GM18909 (cell line): ENCODE results near the gene ALDOA.
"Not testable (repeated sequence)": the region's sequence is repeated elsewhere in the genome, so short reads cannot be mapped to it uniquely, and the experiment has no call there.

ENCODE experiments used
- ATAC-seq: cut with Tn5 transposase; IDR thresholded peaks from one replicate; pipeline ENCODE4 v1.9.1; 2021; ENCODE audit warnings: mild to moderate bottlenecking; ENCODE audit not compliant: unreplicated experiment, poor library complexity

The ALDOA gene

DNA sequence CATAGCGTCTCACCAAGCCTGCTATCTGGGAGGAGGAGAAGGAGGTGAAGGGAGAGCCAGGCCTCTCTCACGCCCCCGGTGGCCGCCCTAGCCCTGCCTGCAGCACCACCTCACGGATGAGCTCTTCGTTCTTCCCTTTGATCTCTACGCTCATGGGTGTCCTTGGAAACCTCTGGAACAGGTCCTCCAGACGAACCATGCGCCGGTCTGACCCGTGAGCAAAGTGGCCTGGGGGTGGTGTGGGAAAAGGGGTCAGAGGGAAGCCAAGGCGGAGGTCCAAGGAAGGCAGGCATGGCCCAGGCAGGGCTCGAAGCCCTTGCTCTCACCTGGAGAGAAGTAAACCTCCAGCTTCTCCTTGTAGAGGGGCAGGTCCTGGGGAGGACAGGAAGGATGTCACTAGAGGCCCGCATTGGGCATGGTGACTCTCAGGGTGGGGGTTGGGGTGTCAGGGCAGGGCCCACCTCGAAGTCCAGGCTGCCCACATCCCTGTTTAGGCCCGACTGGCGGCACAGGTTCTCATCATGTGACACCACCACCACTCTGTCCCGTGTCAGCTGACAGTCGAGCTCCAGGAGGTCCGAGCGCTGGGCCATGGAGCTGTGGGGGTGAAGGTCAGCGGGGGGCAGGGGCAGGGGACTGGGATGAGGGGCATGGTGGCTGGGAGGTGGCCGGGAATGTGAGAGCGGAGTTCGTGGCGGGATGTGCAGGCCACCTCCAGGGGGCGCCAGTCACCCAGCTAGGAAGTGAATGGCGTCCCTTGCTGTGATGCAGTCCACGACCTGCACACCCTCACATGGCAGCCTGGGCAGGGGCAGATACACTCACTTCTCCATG is 46.9 kb downstream of the ALDOA start:
- ATAC-seq = no peak

DNA sequence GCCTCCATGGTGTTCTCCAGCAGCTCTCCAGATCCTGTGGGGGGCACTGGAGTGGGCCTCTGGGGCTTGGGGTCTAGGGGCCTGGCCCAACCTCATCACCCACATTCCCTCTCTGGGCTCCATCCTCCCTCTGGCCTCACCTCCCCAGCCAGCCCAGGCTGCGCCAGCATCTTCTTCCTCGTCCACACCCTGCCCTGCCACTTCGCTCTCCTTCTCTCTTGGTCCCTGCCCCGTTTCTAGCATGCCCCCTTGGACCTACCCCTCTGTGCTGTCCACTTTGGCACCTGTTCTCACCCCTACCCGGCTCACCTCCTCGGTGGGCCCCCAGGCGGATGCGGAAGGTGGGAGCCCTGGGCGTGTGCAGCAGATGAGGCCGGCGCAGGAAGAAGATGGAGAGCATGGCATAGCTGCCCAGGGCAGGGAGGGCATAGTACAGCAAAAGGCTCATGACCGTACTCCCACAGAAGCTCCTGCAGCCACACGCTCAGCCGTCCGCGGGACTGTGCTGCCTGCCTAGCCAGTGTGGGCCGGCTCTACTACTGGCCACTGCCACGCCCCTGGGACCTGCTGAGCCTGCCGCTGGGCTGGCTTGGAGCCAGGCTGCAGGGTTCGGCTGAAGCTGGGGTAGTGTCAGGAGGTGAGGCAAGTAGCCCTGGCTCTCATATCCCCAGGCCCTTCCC is 47.6 kb downstream of the ALDOA start, which contains the start of gene GDPD3:
GDPD3 (minus strand) TSS at position 507 of the 680 bp plus-strand sequence; CDS start at position 448, 59 bp downstream.
- ATAC-seq = no peak

GRCh38 chr16:30113711-30114333 is 48.3 kb downstream of the ALDOA start:
- ATAC-seq = no peak

DNA sequence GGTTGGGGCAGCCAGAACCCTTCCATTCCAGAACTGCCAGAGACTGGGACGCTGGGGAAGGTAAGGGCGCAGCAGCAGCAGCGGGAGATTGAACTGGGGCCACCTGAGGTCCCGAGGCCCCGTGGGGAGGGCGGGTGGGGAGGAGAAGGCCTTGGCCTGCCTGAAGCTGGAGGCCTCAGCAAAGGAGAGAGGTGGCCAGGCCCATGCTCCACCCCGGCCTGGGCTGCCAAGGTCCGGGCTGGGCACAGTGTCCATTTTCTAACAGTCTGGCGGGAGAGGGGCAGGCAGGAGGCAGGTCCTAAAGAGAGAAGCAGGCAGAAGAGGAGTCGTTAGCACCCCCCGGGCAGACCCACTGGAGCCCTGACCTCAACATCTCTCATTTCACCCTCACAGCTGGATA is 48.9 kb downstream of the ALDOA start:
- no peak for ATAC-seq

- not testable (repeated sequence) for ATAC-seq
Measured at GRCh38 chr16:30114833-30115232, 49.3 kb downstream of the ALDOA start.

DNA sequence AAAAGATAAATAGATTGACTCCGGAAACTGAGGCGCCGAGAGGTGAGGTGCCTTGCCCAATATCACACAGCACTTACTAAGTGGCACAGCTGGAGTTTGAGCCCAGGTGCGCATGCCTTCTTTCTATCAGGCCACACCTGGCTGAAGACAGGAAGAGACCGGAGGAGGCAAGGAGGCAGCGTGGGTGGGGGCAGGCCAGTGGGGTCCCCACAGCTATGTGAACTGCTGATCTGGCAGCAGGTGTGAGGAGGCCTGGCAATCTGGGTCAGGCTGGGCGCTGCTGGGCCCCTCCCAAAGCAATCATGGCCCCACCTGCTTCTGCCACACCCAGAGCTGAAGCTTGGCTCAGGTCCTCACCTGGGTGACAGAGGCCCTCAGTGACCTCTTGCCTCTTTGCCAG is 49.7 kb downstream of the ALDOA start:
- ATAC-seq = no peak

DNA sequence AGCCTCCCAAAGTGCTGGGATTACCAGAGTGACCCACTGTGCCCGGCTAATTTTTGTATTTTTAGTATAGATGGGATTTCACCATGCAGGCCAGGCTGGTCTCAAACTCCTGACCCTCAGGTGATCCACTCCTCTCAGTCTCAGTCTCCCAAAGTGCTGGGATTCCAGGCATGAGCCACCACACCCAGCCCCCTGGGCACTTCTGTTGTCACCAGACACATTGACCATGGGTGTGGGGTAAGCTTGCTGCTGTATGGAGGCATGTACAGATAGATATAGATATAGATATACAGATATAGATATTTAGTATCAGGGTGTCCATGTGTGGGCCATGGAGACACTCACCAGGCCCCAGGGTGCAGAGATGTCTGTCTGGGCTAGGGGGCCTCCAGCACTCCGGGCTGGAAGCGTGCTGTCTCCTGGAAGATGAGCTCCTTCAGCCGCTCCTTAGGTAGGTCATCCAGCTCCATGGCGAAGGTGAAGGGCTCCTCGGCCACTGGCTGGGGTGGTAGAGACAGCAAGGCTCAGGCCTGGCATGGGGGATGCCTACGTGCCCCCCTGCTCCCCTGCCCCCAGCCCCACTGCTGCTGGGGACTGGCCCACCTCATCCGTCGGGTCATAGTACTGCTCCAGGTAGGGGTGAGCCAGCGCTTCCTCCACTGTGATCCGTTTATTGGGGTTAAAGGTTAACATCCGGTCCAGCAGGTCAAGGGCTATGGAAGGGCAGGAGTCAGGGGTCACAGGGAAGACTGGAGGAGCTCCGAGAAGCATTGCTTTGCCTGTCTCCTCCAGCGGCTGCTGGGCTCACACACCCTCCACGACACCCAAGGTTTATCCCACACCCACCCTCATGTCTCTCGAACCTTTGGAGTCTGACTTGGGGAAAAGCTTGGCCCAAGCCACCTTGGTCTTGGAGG is 51.0 kb downstream of the ALDOA start:
- ATAC-seq = no peak

GRCh38 chr16:30117768-30118167 is 52.2 kb downstream of the ALDOA start:
- ATAC-seq = no peak

- ATAC-seq = no peak
Measured at GRCh38 chr16:30119428-30119827, 53.9 kb downstream of the ALDOA start.
